ENCODE measurements around the gene BTN1A1. TPM values are rescaled to one million over a fixed set of nuclear protein-coding genes. Genes with fewer than 3 reads are reported as not detected.

Gene BTN1A1
- polyA plus RNA-seq, 1 experiment = 0.04 TPM

GRCh38 chr6:26486358-26486757 is 13.7 kb upstream of the BTN1A1 start:
- POLR2A ChIA-PET = no interaction called here

GRCh38 chr6:26487466-26487865 is 12.6 kb upstream of the BTN1A1 start:
- no peak for DNase-seq (ENCODE audit: low read depth, low spot score)
- no peak for TF ChIP-seq CTCF (IDR thresholded peaks at IDR 0.05; ENCODE audit: low read depth, low read length)
- peaks cover 6% of the 10 kb centered on the region for H3K27me3 ChIP-seq (ENCODE audit: control insufficient read depth, insufficient read depth, low read length)
- no peak overlapping the region for H3K4me3 ChIP-seq (ENCODE audit: low read depth, low read length)
- H3K9me3 ChIP-seq (ENCODE audit: control insufficient read depth, insufficient read depth, low read length) = no peaks in the 10 kb centered on the region
- no peak overlapping the region for H3K27ac ChIP-seq (ENCODE audit: low read depth, low read length)
- ChIA-PET POLR2A (no interaction called here), CTCF (no interaction called here)

More at GRCh38 chr6:26486358-26486757, 13.7 kb upstream of the BTN1A1 start:
- no peak for TF ChIP-seq CTCF (IDR thresholded peaks at IDR 0.05; ENCODE audit: low read depth, low read length)
- Histone ChIP-seq H3K27ac (ENCODE audit: low read depth, low read length) (no peak overlapping the region), H3K4me3 (ENCODE audit: low read depth, low read length) (no peak overlapping the region), H3K27me3 (ENCODE audit: control insufficient read depth, insufficient read depth, low read length) (peaks cover 6% of the 10 kb centered on the region), H3K9me3 (ENCODE audit: control insufficient read depth, insufficient read depth, low read length) (no peaks in the 10 kb centered on the region)
- CTCF ChIA-PET = no interaction called here
- no peak for DNase-seq (ENCODE audit: low read depth, low spot score)

GRCh38 chr6:26489996-26490964 is 9.8 kb upstream of the BTN1A1 start:
- H3K27me3 ChIP-seq (ENCODE audit: control insufficient read depth, insufficient read depth, low read length) = peaks cover 17% of the 10 kb centered on the region
- DNase-seq (ENCODE audit: low read depth, low spot score) = no peak
- no peak for TF ChIP-seq CTCF (IDR thresholded peaks at IDR 0.05; ENCODE audit: low read depth, low read length)
- no peaks in the 10 kb centered on the region for H3K9me3 ChIP-seq (ENCODE audit: control insufficient read depth, insufficient read depth, low read length)
- ChIA-PET POLR2A (no interaction called here), CTCF (interaction anchor here (0.7 to 1.3 kb wide), 3 partner anchors 12 to 149 kb away, joined by 3 to 4 read pairs (median 3); no protein-coding TSS in a partner anchor)
- no peak overlapping the region for H3K27ac ChIP-seq (ENCODE audit: low read depth, low read length)
- no peak overlapping the region for H3K4me3 ChIP-seq (ENCODE audit: low read depth, low read length)

GRCh38 chr6:26491604-26492003 is 8.5 kb upstream of the BTN1A1 start:
- H3K9me3 ChIP-seq (ENCODE audit: control insufficient read depth, insufficient read depth, low read length) = no peaks in the 10 kb centered on the region
- TF ChIP-seq CTCF (IDR thresholded peaks at IDR 0.05; ENCODE audit: low read depth, low read length) = no peak
- H3K27me3 ChIP-seq (ENCODE audit: control insufficient read depth, insufficient read depth, low read length) = peaks cover 17% of the 10 kb centered on the region
- ChIA-PET CTCF (interaction anchor here (1.6 kb wide), 1 partner anchor 150 kb away, joined by 6 read pairs; no protein-coding TSS in a partner anchor), POLR2A (no interaction called here)
- H3K27ac ChIP-seq (ENCODE audit: low read depth, low read length) = no peak overlapping the region
- DNase-seq (ENCODE audit: low read depth, low spot score) = no peak
- no peak overlapping the region for H3K4me3 ChIP-seq (ENCODE audit: low read depth, low read length)

- peak; percentile 46 for TF ChIP-seq CTCF (IDR thresholded peaks at IDR 0.05; ENCODE audit: low read depth, low read length)
- ChIA-PET CTCF (interaction anchor here (1.2 to 1.3 kb wide), 2 partner anchors 9 to 152 kb away, joined by 4 read pairs; no protein-coding TSS in a partner anchor), POLR2A (no interaction called here)
- Histone ChIP-seq H3K4me3 (ENCODE audit: low read depth, low read length) (no peak overlapping the region), H3K27ac (ENCODE audit: low read depth, low read length) (no peak overlapping the region), H3K27me3 (ENCODE audit: control insufficient read depth, insufficient read depth, low read length) (peaks cover 19% of the 10 kb centered on the region), H3K9me3 (ENCODE audit: control insufficient read depth, insufficient read depth, low read length) (no peaks in the 10 kb centered on the region)
- DNase-seq (ENCODE audit: low read depth, low spot score) = no peak
These were observed 6.8 kb upstream of the BTN1A1 start for GRCh38 chr6:26493258-26493657.

Data from AG04450 (cell line).